K562 (cell line): ENCODE measurements around the gene ARFRP1. TPM values are rescaled to one million over a fixed set of nuclear protein-coding genes. Genes with fewer than 3 reads are reported as not detected.
A peak's percentile ranks its signal among the peaks of the same experiment; 100 is the strongest.

Experiments
- ATAC-seq: fragments of 200-7000 bp; cut with Tn5 transposase; 3 replicates; pipeline ENCODE4 v1.9.1; 2020; ENCODE audit warnings: moderate library complexity
- BruUV-seq: library from RNA; stranded (reverse); fragments of 400-500 nt; replicated peaks from 2 replicates; lab custom pipeline; 2021; lab: Mats Ljungman, UMichigan
- CTCF ChIA-PET: fragments of 300-600 bp; formaldehyde crosslinking; extraction: SDS; loops from one replicate; lab custom pipeline; 2021; ENCODE audit warnings: low intra/inter-chr PET ratio; lab: Yijun Ruan, JAX
- POLR2A ChIA-PET: fragments of 300-600, 350-650 bp; sonication (Branson Sonifier 250); formaldehyde crosslinking; extraction: SDS; loops from one replicate; lab custom pipeline; 2021; ENCODE audit warnings: antibody characterized with exemption, inconsistent platforms; lab: Yijun Ruan, JAX
- DNase-seq, 4 experiments: peaks; one replicate each; pipeline versions ENCODE4 v3.0.0 to v3.0.0-alpha.2; 2011 to 2018; ENCODE audit warnings: low spot score in 3 of 4, mixed read lengths in 3 of 4; ENCODE audit errors: extremely low read depth in 1 of 4
- FAIRE-seq: peaks from 2 replicates; lab custom pipeline; 2011; peaks lifted over from hg19 to GRCh38; lab: Jason Lieb, UNC
- H2AFZ ChIP-seq: 2 replicates; pipeline ENCODE4 v1.6.0; 2011; ENCODE audit warnings: low read depth, low read length, control low read depth, inconsistent platforms
- H3K27ac ChIP-seq: fragments of 200-600 bp; 3 replicates; pipeline ENCODE4 v1.8.0; 2011; ENCODE audit warnings: low read depth, mild to moderate bottlenecking, control low read depth, inconsistent platforms, low read length, moderate library complexity, mixed read lengths; ENCODE audit errors: extremely low read depth
- H3K27me3 ChIP-seq, 2 experiments: fragments of 300-600 bp in 1 of 2; 2 replicates in 1 of 2; 3 replicates in 1 of 2; pipeline versions ENCODE4 v1.6.0 to v1.8.0; 2011; ENCODE audit warnings: inconsistent platforms in 2 of 2, low read length in 2 of 2, mild to moderate bottlenecking in 1 of 2, mixed read lengths in 1 of 2, moderate library complexity in 1 of 2; ENCODE audit not compliant: control insufficient read depth in 2 of 2, insufficient read depth in 2 of 2
- H3K36me3 ChIP-seq: fragments of 300-600 bp; 3 replicates; pipeline ENCODE4 v1.8.0; 2011; ENCODE audit warnings: mild to moderate bottlenecking, low read length, inconsistent platforms; ENCODE audit not compliant: control insufficient read depth, insufficient read depth
- H3K4me1 ChIP-seq, 2 experiments: fragments of 200-600 bp in 1 of 2; replicated peaks in 1 of 2; 2 replicates in 1 of 2; 3 replicates in 1 of 2; pipeline versions ENCODE4 v1.5.1 to v1.8.0; 2011; ENCODE audit warnings: inconsistent platforms in 2 of 2, low read length in 2 of 2, mild to moderate bottlenecking in 1 of 2, mixed read lengths in 1 of 2, moderate library complexity in 1 of 2; ENCODE audit not compliant: control insufficient read depth in 2 of 2, insufficient read depth in 2 of 2
- H3K4me2 ChIP-seq: 2 replicates; pipeline ENCODE4 v1.6.1; 2011; ENCODE audit warnings: low read length, control low read depth, inconsistent platforms, mixed read lengths; ENCODE audit not compliant: insufficient read depth
- H3K4me3 ChIP-seq: fragments of 200-600 bp; sonication (generic), shearing (Covaris generic); 2 replicates; pipeline ENCODE4 v1.5.1; 2016; ENCODE audit warnings: control low read depth, inconsistent platforms
- H3K79me2 ChIP-seq: fragments of 200-600 bp; 3 replicates; pipeline ENCODE4 v1.8.0; 2011; ENCODE audit warnings: low read length, inconsistent platforms; ENCODE audit not compliant: control insufficient read depth, insufficient read depth
- H3K9ac ChIP-seq, 2 experiments: 2 replicates each; pipeline versions ENCODE4 v1.6.0 to v1.6.1; 2011; ENCODE audit warnings: low read depth in 2 of 2, low read length in 2 of 2, control low read depth in 1 of 2, inconsistent platforms in 1 of 2, mild to moderate bottlenecking in 1 of 2, mixed read lengths in 1 of 2; ENCODE audit not compliant: insufficient read depth in 1 of 2
- H3K9me1 ChIP-seq: one replicate; pipeline ENCODE4 v1.6.0; 2011; ENCODE audit warnings: inconsistent platforms, mild to moderate bottlenecking, low read length, moderate library complexity; ENCODE audit not compliant: control insufficient read depth, insufficient read depth
- H3K9me3 ChIP-seq: replicated peaks from 2 replicates; pipeline ENCODE4 v1.5.1; 2011; ENCODE audit warnings: low read depth, low read length, inconsistent platforms; ENCODE audit not compliant: control insufficient read depth, insufficient read depth
- H4K20me1 ChIP-seq: replicated peaks from 2 replicates; pipeline ENCODE4 v1.6.1; 2011; ENCODE audit warnings: low read length, inconsistent platforms, mixed read lengths; ENCODE audit not compliant: control insufficient read depth, insufficient read depth
- BDP1 ChIP-seq: IDR thresholded peaks from 3 replicates; pipeline ENCODE4 v1.6.1; 2011; ENCODE audit not compliant: insufficient read length, insufficient read depth
- HBP1 ChIP-seq: fragments of 450-650 bp; formaldehyde crosslinking; IDR thresholded peaks from 2 replicates; pipeline ENCODE4 v1.4.0; 2022; ENCODE audit warnings: missing genetic modification characterization
- KDM5B ChIP-seq: fragments of 200-600 bp; sonication (generic); IDR thresholded peaks from 2 replicates; pipeline ENCODE4 v1.6.1; 2012; ENCODE audit warnings: low read depth, mild to moderate bottlenecking, moderate library complexity, low read length, control low read depth, inconsistent platforms; ENCODE audit not compliant: insufficient replicate concordance
- LARP7 ChIP-seq: fragments of 450-650 bp; IDR thresholded peaks from 2 replicates; pipeline ENCODE4 v1.6.1; 2016
- LCOR ChIP-seq: sonication (generic); formaldehyde crosslinking; IDR thresholded peaks from 2 replicates; pipeline ENCODE4 v1.8.0; 2022; ENCODE audit warnings: mild to moderate bottlenecking, missing genetic modification reagents
- MBD1 ChIP-seq: fragments of 250-450 bp; sonication (Bioruptor Pico); IDR thresholded peaks from 2 replicates; pipeline ENCODE4 v1.8.0; 2022; ENCODE audit warnings: inconsistent platforms
- ZNF311 ChIP-seq: fragments of 250-450 bp; sonication (Bioruptor Pico); IDR thresholded peaks from 2 replicates; pipeline ENCODE4 v1.4.0; 2020; ENCODE audit warnings: mild to moderate bottlenecking, moderate library complexity
- WGBS: fragments of 100-300 bp; shearing (Covaris generic); methylation state at CpG from one replicate; pipeline ENCODE4 v1.1.6; 2016; ENCODE audit warnings: low coverage, mixed read lengths; ENCODE audit not compliant: insufficient coverage; ENCODE audit errors: missing lambda C conversion rate; 5-methylcytosine and 5-hydroxymethylcytosine counted together
- in situ Hi-C: fragments of 300-500 bp; cut with MboI; formaldehyde crosslinking; loops from 4 replicates; pipeline ENCODE4 v1.15.0; 2018; ENCODE audit warnings: inconsistent platforms, mixed read lengths
- intact Hi-C: fragments of 100-400 bp; cut with micrococcal nuclease; formaldehyde crosslinking; loops from 2 replicates; pipeline ENCODE4 v1.14.2; 2022
- polyA plus RNA-seq, 8 experiments: library from polyadenylated mRNA; depleted of rRNA in 4 of 8; stranded (reverse) in 5 of 8; unstranded in 3 of 8; fragments of >200 nt; fragmentation: Nextera tagmentation in 2 of 8; fragmentation: Illumina TruSeq in 1 of 8; extraction: Ambion mirVana in 2 of 8; extraction: Trizol in 1 of 8; gene quantifications; 2 replicates each; pipeline versions ENCODE4 v1.2.1 to v1.2.3, GENCODE V29; 2011 to 2014; ENCODE audit warnings: inconsistent platforms in 1 of 8, missing spikeins in 1 of 8
- total RNA-seq, 7 experiments: library from RNA; depleted of rRNA in 6 of 7; stranded (reverse); fragments of >200 nt in 6 of 7; fragmentation: Illumina TruSeq in 2 of 7; extraction: Trizol in 2 of 7; gene quantifications; 2 replicates each; pipeline versions ENCODE4 v1.2.1 to v1.2.3, GENCODE V29; 2011 to 2021; ENCODE audit warnings: low replicate concordance in 1 of 7

ARFRP1 gene
- total and polyA plus RNA-seq, 9 of the 15 experiments (the other 6 are each of a cell fraction or from before 2014, with no cell fraction given) = 2.2 to 78.9 (median 37.3) TPM

GRCh38 chr20:63732118-63733095 lies 24.6 kb upstream of the ARFRP1 start (continued):
- TF ChIP-seq HBP1 (CRISPR knock-in tag) = 0 out of 2 replicates have a peak, but pooled peaks have one; percentile 15
- no peak for TF ChIP-seq BDP1

GRCh38 chr20:63731410-63731809 lies 23.6 kb upstream of the ARFRP1 start:
- POLR2A ChIA-PET = no interaction called here
- no peak overlapping the region for H3K4me2 ChIP-seq
- no peak for TF ChIP-seq ZNF311 (CRISPR knock-in tag)
- no peak for TF ChIP-seq KDM5B
- TF ChIP-seq LCOR (CRISPR knock-in tag) = no peak
- no peak for TF ChIP-seq LARP7
- TF ChIP-seq MBD1 (CRISPR knock-in tag) = no peak

More at GRCh38 chr20:63731410-63731809, 23.6 kb upstream of the ARFRP1 start:
- FAIRE-seq (peak; percentile 57), ATAC-seq (no peak), DNase-seq (no peak)
- Histone ChIP-seq H3K9ac (no peak overlapping the region), H3K9me3 (peaks cover 4% of the 10 kb centered on the region), H3K36me3 (peaks cover 73% of the 10 kb centered on the region; the same call in 2 of the 3 replicates), H3K4me3 (no peak overlapping the region), H2AFZ (no peak overlapping the region), H3K4me1 (peaks cover 5 to 39% of the 10 kb centered on the region in 2 experiments; a peak in 4 of 5 replicates), H3K79me2 (peaks cover 30% of the 10 kb centered on the region), H3K27me3 (no peaks in the 10 kb centered on the region), H3K27ac (no peak overlapping the region), H4K20me1 (0 out of 2 replicates have a peak, but pooled peaks cover 5% of the 10 kb centered on the region), H3K9me1 (no peaks in the 10 kb centered on the region)
- WGBS = 70% methylated on average over 5 of the region's 5 CpGs
- CTCF ChIA-PET = no interaction called here
- in situ Hi-C loops = no loop called here
- BruUV-seq = no TSS peak
- intact Hi-C loops = no loop called here
